SK-N-SH (cell line): ENCODE data around the gene PNPLA5.

Source experiments
- CTCF ChIP-seq: fragments of 200-600 bp; sonication (generic); IDR thresholded peaks from 2 replicates; pipeline ENCODE4 v1.6.1; 2017; ENCODE audit warnings: antibody characterized with exemption, mild to moderate bottlenecking, moderate library complexity
- EP300 ChIP-seq, 2 experiments: IDR thresholded peaks; 2 replicates each; pipeline versions ENCODE4 v1.4.0 to v1.6.1; 2012; ENCODE audit warnings: borderline replicate concordance in 1 of 2, low read depth in 1 of 2, low read length in 1 of 2
- EZH2phosphoT487 ChIP-seq: fragments of 200-600 bp; sonication (generic); IDR thresholded peaks from 2 replicates; pipeline ENCODE4 v1.6.1; 2017; ENCODE audit warnings: low read depth, mixed run types, mild to moderate bottlenecking, antibody characterized with exemption, moderate library complexity, borderline replicate concordance
- FOXM1 ChIP-seq: IDR thresholded peaks from 2 replicates; pipeline ENCODE4 v1.4.0; 2012; ENCODE audit warnings: low read depth, mild to moderate bottlenecking
- GATA2 ChIP-seq: sonication (generic); formaldehyde crosslinking; IDR thresholded peaks from 2 replicates; pipeline ENCODE4 v1.5.0; 2020; ENCODE audit warnings: mild to moderate bottlenecking, missing genetic modification reagents
- JUND ChIP-seq: IDR thresholded peaks from 2 replicates; pipeline ENCODE4 v1.4.0; 2012
- PBX3 ChIP-seq: IDR thresholded peaks from 2 replicates; pipeline ENCODE4; 2012
- POLR2AphosphoS5 ChIP-seq: IDR thresholded peaks from 2 replicates; pipeline ENCODE4 v1.6.1; 2012; ENCODE audit warnings: low read depth, low read length
- REST ChIP-seq: IDR thresholded peaks from 2 replicates; pipeline ENCODE4 v1.6.1; 2012; ENCODE audit warnings: mild to moderate bottlenecking, low read depth, low read length, moderate library complexity
- RFX5 ChIP-seq: IDR thresholded peaks from 2 replicates; pipeline ENCODE4 v1.6.1; 2012; ENCODE audit warnings: mild to moderate bottlenecking, improper control_type of control experiment, low read length
- SIN3A ChIP-seq: IDR thresholded peaks from 2 replicates; pipeline ENCODE4 v1.6.1; 2012; ENCODE audit warnings: low read depth, mild to moderate bottlenecking, low read length, moderate library complexity, borderline replicate concordance
- TAF1 ChIP-seq: IDR thresholded peaks from 2 replicates; pipeline ENCODE4 v1.6.1; 2012; ENCODE audit warnings: low read depth, mild to moderate bottlenecking, low read length, moderate library complexity, borderline replicate concordance
- TEAD4 ChIP-seq: IDR thresholded peaks from 2 replicates; pipeline ENCODE4 v1.4.0; 2012; ENCODE audit warnings: mild to moderate bottlenecking, borderline replicate concordance; ENCODE audit not compliant: insufficient read depth
- YY1 ChIP-seq: IDR thresholded peaks from 2 replicates; pipeline ENCODE4 v1.4.0; 2012; ENCODE audit warnings: low read depth, mild to moderate bottlenecking

- TF ChIP-seq JUND (no peak), CTCF (no peak), TAF1 (no peak), REST (no peak), FOXM1 (no peak), SIN3A (no peak), EZH2phosphoT487 (no peak), GATA2 (CRISPR knock-in tag) (no peak), POLR2AphosphoS5 (no peak), RFX5 (no peak), EP300 (IDR thresholded peaks at IDR 0.05; ENCODE audit: borderline replicate concordance in 1 of 2, low read depth in 1 of 2, low read length in 1 of 2) (no peak), PBX3 (no peak), TEAD4 (no peak), YY1 (no peak)
Observed at GRCh38 chr22:43878831-43879550, 12.8 kb downstream of the PNPLA5 start.
